Glutamatergic neuron (in vitro differentiated cells): ENCODE measurements around the gene SUPT6H. TPM values are rescaled to one million over a fixed set of nuclear protein-coding genes. Genes with fewer than 3 reads are reported as not detected.

Experiments used
- DNase-seq: peaks from one replicate; pipeline ENCODE4 v3.0.0; 2022
- H3K27ac Mint-ChIP-seq: one replicate; pipeline ENCODE4 v1.8.0; 2020; ENCODE audit warnings: mild to moderate bottlenecking, mixed read lengths, inconsistent platforms; ENCODE audit not compliant: unreplicated experiment
- H3K27me3 Mint-ChIP-seq: one replicate; pipeline ENCODE4 v1.8.0; 2020; ENCODE audit warnings: mild to moderate bottlenecking, moderate library complexity, mixed read lengths, inconsistent platforms; ENCODE audit not compliant: unreplicated experiment
- H3K36me3 Mint-ChIP-seq: one replicate; pipeline ENCODE4 v1.8.0; 2020; ENCODE audit warnings: mild to moderate bottlenecking, mixed read lengths, inconsistent platforms; ENCODE audit not compliant: unreplicated experiment
- H3K4me1 Mint-ChIP-seq: one replicate; pipeline ENCODE4 v1.8.0; 2020; ENCODE audit warnings: mild to moderate bottlenecking, low read depth, mixed read lengths, inconsistent platforms; ENCODE audit not compliant: unreplicated experiment
- H3K4me3 Mint-ChIP-seq: one replicate; pipeline ENCODE4 v1.8.0; 2020; ENCODE audit warnings: mild to moderate bottlenecking, mixed read lengths, inconsistent platforms; ENCODE audit not compliant: unreplicated experiment
- H3K9me3 Mint-ChIP-seq: one replicate; pipeline ENCODE4 v1.8.0; 2020; ENCODE audit warnings: mild to moderate bottlenecking, moderate library complexity, mixed read lengths, inconsistent platforms; ENCODE audit not compliant: unreplicated experiment
- total RNA-seq: library from RNA; stranded (reverse); fragmentation: NEBNext Ultra II Directional; extraction: Animal tissue kit (Norgen Biotek cat#: 25700); gene quantifications from one replicate; pipeline ENCODE4 v1.2.1, GENCODE V29; 2021; ENCODE audit not compliant: unreplicated experiment
- TF ChIP-seq, protein P1 (sequence below): fragments of 200-600 bp; sonication (generic); IDR thresholded peaks from one replicate; pipeline ENCODE4 v1.5.0; 2021; ENCODE audit not compliant: partially characterized antibody, unreplicated experiment

SUPT6H gene
- total RNA-seq, 1 donor from 2014 or later = 108 TPM

DNA sequence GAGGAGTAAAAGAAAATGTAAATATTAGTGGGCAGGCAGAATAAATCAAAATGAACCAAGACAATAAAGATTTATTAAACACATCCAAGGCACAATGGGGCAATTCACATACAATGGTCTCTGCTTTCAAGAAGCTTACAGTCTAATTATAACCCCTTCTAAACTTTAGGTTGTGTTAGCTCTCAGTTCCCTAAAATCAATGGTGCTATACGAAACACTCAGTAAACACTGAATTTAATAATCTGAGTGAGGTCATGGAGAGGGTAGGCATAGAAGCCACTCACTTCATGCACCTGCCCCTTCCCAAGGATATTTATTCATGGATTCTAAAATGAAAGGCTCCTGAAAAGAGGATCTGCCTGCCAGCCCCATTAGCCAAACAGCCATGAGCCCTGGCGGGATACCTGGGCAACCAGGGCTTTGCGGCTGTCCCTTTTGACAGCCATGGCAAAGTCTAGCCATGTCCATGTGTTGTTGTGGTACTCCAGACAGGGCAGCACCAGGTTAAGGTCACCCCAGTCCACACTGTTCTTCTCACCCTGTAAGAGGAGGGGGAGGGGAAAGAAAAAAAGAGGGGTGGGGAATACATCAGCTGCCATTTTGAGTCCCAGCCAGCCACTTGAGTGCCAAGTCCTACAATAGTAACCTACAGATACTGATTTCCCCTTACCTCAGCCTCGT lies 46.6 kb upstream of the SUPT6H start:
- Mint-ChIP-seq H3K4me3 (no peak overlapping the region), H3K9me3 (peaks cover 3% of the 10 kb centered on the region), H3K27ac (no peak overlapping the region), H3K36me3 (peaks cover 4% of the 10 kb centered on the region), H3K4me1 (peaks cover 3% of the 10 kb centered on the region), H3K27me3 (peaks cover 3% of the 10 kb centered on the region)
- no peak for DNase-seq
- TF ChIP-seq, protein P1, sequence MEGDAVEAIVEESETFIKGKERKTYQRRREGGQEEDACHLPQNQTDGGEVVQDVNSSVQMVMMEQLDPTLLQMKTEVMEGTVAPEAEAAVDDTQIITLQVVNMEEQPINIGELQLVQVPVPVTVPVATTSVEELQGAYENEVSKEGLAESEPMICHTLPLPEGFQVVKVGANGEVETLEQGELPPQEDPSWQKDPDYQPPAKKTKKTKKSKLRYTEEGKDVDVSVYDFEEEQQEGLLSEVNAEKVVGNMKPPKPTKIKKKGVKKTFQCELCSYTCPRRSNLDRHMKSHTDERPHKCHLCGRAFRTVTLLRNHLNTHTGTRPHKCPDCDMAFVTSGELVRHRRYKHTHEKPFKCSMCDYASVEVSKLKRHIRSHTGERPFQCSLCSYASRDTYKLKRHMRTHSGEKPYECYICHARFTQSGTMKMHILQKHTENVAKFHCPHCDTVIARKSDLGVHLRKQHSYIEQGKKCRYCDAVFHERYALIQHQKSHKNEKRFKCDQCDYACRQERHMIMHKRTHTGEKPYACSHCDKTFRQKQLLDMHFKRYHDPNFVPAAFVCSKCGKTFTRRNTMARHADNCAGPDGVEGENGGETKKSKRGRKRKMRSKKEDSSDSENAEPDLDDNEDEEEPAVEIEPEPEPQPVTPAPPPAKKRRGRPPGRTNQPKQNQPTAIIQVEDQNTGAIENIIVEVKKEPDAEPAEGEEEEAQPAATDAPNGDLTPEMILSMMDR = no peak

DNA sequence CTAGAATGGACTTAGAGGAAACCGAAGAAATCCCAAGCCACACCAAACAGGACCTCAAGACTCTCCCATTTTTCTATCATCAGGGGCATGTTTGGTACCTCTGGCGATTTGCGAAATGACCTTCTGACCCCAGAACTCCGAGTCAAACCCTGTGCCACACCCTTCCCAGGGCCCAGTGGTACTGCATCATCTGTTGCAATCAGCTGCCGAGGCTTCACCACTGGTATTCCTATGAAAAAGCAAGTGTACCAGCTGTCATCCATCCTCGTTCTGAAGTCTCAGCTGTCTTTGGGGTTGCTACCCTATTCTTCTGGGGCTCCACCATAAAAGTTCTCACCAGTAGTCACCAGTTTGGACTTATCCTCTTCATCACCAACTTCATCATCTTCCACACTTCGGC lies 45.7 kb upstream of the SUPT6H start:
- TF ChIP-seq, protein P1 = no peak
- Mint-ChIP-seq H3K4me1 (peaks cover 3% of the 10 kb centered on the region), H3K36me3 (no peaks in the 10 kb centered on the region), H3K27ac (no peak overlapping the region), H3K4me3 (no peak overlapping the region), H3K27me3 (peaks cover 2% of the 10 kb centered on the region), H3K9me3 (peaks cover 3% of the 10 kb centered on the region)
- DNase-seq = no peak

DNA sequence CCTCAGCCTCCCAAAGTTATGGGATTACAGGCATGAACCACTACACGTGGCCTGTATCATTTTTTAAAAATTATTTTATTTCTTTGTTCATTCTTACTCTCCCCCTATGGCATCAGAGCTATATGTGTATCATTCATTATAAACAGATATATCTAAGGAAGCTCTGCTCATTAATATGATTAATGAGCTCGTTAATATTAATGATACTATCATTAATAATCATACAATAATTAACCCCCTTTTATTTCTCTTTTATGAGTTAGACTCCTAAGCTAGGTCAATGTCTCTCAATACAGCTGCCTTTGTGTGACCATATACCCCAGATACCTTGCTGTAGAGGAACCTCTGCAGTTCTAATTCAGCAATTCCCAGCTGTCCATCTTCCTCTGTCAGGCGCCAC lies 43.5 kb upstream of the SUPT6H start:
- Mint-ChIP-seq H3K4me1 (no peaks in the 10 kb centered on the region), H3K9me3 (peaks cover 3% of the 10 kb centered on the region), H3K27me3 (no peaks in the 10 kb centered on the region), H3K27ac (no peak overlapping the region), H3K4me3 (no peak overlapping the region), H3K36me3 (no peaks in the 10 kb centered on the region)
- no peak for DNase-seq
- TF ChIP-seq, protein P1 = no peak

DNA sequence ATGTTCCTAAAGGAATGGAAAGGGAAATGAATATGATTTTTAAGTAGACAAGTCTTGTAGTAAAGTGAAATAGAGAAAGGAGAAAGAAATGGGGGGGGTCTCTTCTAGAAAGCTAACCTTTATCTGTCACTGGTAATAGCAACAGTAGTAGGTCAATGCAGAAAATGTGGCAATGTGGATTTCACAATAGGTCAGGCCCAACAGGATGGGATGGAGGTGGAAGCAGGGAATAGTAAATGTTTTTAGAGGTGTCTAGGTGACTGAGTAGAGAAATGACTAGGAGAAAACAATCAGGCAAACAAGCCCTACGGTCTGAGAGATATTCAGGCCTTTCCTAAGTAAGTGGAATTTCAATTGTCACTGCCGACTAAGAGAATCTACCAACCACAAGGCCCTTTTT lies 42.0 kb upstream of the SUPT6H start:
- H3K27me3 Mint-ChIP-seq = no peaks in the 10 kb centered on the region
- H3K4me1 Mint-ChIP-seq = no peaks in the 10 kb centered on the region
- DNase-seq = no peak
- TF ChIP-seq, protein P1 = no peak
- peaks cover 3% of the 10 kb centered on the region for H3K9me3 Mint-ChIP-seq
- no peak overlapping the region for H3K4me3 Mint-ChIP-seq
- H3K36me3 Mint-ChIP-seq = no peaks in the 10 kb centered on the region
- no peak overlapping the region for H3K27ac Mint-ChIP-seq

DNA sequence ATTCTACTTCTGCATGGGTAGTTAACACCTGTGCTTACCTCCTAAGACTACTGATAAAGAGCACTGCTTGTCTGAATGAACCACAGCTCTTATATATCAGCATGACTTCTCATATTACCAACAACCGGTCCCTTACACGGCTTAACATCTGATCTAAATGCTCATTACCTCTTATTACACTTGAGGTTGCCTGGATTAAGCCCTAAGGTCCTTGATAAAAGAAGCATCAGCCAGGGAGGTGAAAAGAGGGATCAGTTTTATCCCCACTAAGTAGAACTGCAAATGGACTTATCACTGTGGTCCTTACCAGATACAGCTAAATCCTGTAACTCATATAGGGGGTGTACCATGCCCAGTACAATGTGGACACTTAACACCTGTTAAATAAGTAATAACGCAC lies 39.8 kb upstream of the SUPT6H start:
- H3K36me3 Mint-ChIP-seq = no peaks in the 10 kb centered on the region
- no peaks in the 10 kb centered on the region for H3K27me3 Mint-ChIP-seq
- H3K4me3 Mint-ChIP-seq = no peak overlapping the region
- no peaks in the 10 kb centered on the region for H3K9me3 Mint-ChIP-seq
- no peak for DNase-seq
- TF ChIP-seq, protein P1 = no peak
- no peak overlapping the region for H3K27ac Mint-ChIP-seq
- H3K4me1 Mint-ChIP-seq = no peaks in the 10 kb centered on the region
